GM18511 (cell line): ENCODE results near the gene PRKCH.
"Not testable (repeated sequence)": the region's sequence is repeated elsewhere in the genome, so short reads cannot be mapped to it uniquely, and the experiment has no call there.

Source experiments
- ATAC-seq: cut with Tn5 transposase; IDR thresholded peaks from one replicate; pipeline ENCODE4 v1.9.1; 2021; ENCODE audit warnings: mild to moderate bottlenecking, moderate library complexity; ENCODE audit not compliant: unreplicated experiment

PRKCH gene

DNA sequence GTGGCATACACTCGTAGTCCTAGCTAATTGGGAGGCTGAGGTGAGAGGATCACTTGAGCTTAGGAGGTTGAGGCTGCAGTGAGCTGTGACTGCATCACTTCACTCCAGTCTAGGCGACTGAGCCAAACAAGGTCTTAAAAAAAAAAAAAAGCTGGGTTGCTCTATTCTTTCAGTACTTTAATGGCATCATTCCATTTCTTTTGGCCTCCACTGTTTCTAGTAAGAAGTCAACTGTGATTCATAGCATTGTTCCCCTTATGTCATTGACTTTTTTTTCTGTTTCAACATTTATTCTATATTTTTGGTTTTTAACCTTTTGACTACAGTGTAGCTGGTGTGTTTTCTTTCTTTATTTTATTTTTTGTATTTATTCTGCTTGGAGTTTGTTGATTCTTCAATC is 16.7 kb upstream of the PRKCH start:
- ATAC-seq, result no peak

DNA sequence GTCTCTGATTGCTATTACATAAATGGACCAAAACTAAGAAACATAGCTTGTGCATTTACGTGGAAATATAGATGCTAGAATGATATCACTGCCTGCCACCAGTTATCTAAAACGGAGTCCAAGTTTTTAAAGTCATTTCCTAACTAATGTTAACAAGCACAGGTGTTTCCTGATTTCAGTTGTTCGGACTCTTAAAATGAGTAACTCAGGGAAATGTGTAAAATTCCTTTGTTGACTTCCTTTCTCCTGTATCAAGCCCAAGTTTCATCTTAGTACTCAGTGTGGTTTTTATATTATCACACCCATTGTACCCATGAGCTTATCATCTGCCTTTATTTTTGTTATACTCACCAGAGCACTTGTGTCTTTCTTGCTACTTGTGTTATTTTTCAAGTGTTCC is 13.2 kb upstream of the PRKCH start:
- ATAC-seq, result no peak

DNA sequence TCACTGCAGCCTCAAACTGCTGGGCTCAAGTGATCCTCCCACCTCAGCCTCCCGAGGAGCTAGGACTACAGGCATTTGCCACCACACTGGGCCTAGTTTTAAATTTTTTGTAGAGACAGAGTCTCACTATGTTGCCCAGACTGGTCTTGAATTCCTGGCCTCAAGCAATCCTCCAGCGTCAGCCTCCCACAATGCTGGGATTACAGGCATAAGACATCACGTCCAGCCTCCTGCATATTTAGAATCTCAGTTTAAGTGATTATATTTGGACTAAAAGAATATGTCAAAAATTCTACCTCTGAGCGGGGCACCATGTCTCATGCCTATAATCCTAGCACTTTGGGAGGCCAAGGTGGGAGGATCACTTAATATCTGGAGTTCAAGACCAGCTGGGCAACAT is 12.7 kb upstream of the PRKCH start:
- ATAC-seq, result not testable (repeated sequence)

DNA sequence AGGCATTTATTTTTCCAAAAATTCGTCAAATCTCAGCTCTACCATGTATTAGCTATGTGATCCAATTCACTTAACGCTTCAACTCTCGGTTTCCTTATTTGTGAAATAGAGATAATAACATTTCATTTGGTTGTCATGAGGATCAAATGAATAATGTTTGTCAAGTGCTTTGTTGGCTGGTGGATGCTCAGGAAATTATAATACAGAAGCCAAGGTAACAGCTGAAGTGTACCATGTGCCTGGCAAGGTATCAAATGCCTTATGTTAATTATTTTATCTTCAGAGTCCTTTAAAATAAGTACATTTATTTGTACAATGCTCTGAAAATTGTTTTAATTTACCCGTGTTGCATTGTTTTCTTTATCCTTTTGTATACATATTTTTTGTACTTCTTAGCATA is 6.1 kb upstream of the PRKCH start:
- ATAC-seq, result no peak

DNA sequence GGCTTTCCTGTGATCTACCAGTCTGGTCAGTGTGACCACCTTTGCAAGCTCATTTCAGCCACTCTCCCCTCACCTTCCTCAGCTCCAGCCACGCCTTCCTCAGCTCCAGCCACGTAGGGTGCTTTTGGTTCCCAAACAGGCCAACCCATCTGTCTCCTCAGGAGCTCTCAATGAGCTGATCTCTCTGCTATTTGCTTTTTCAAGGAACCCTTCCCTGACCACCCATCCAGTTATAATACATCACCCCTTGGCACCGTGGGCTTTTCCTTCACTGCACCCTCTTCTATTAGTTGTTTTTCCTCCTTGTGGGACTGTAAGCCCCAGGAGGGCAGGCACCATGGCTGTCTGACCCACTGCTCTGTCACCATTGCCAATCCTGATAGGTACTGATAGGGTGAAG is 2.3 kb upstream of the PRKCH start:
- no peak for ATAC-seq

DNA sequence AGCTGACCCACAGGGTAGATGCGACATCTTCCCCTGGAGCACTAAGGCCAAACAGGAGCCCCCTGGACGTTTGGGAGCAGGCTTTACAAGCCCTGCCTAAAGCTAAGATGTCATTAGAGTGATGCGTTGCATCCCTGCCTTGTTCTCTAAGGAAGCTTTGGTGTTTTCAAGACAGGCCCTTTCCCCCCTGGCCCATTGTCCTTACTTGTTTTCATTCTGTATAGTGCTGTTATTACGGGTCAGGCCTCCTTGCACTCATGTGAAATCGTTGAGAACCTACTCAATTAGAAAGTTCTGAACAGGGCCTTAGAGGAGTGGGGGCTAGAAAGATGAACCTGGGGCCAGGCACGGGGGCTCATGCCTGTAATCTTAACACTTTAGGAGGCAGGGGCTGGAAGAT is 1.7 kb upstream of the PRKCH start:
- no peak for ATAC-seq

DNA sequence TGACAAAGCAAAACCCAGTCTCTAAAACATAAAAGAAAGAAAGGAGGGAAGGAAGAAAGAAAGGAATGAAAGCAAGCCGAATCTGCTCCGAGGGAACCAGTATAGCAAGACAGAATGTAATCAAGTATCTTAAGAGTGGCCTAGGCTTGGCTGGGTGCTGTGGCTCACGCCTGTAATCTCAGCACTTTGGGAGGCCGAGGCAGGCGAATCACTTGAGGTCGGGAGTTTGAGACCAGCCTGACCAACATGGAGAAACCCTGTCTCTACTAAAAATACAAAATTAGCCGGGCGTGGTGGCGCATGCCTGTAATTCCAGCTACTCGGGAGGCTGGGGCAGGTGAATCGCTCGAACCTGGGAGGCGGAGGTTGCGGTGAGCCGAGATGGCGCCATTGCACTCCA is 1.2 kb upstream of the PRKCH start:
- ATAC-seq, result not testable (repeated sequence)

DNA sequence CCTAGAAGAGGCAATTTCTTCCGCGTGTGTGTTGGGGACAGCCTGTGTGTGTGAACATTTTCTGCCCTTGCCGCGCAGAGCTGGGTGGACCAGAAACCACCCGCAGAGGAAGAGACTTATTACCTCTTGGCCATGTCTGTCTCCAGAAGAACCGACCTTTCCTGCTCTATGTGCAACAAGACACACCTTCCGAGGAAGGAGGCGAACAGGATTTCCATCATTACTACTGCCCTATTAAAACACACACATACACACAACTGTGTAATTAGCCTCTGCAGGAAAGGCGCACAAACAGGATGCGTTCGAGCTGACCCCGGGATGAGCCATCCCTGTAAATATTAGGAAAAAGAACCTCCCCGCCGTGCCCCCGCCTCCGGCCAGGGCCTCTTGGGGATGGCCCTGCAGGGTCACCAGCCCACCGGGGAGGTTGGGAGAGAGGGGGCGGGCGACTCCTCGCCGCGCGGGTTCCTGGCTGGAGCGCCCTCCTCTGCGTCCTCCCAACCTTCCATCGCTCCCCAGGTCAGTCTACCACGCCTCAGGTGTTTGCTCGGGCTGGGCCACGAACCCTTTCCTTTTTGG is 484 bp upstream of the PRKCH start:
- ATAC-seq, result no peak

DNA sequence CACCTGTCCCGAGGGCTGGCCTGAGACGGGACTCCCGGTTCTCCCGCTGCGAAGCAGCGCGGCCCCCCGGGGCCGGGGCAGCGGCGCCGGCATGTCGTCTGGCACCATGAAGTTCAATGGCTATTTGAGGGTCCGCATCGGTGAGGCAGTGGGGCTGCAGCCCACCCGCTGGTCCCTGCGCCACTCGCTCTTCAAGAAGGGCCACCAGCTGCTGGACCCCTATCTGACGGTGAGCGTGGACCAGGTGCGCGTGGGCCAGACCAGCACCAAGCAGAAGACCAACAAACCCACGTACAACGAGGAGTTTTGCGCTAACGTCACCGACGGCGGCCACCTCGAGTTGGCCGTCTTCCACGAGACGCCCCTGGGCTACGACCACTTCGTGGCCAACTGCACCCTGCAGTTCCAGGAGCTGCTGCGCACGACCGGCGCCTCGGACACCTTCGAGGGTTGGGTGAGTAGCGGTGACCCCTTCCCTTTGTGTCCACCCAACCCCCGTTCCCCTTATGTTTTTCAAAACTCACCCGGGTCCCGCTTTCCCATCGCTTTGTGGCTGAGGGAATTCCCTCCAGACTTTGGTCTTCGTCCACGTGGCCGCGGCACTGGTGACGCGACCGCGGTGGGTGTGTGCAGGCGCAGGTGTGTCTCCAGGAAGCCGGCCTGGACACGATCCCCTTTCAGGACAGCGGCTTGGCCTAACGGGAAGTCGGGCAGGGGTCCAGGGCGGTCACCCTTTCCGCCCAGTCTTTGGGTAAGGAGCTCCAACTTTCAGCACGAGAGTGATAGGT is 826 bp downstream of the PRKCH start:
- peak; percentile 20 for ATAC-seq

DNA sequence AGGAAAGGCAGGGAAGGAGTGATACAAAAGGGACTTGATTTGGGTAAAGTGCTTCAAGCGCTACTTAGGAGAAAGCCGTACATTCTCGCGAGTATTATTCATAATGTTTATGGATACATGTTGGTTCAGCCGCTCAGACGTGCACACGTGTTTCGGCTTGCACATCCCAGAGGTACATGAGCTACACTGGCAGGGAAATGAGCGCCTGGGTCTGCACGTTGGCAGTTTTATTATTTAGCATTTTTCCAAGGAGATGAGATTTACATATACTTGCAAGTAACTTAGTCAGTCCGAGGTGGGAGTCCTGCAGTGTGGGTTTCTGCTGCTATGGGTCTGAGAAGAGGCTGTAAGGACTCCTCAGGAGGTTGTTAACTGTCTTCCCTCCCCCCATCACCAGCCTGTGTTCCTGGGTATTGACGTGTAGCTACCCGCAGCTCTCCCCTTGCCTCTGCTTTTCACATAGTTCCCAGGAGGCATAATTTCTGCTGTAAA is 1.5 kb downstream of the PRKCH start:
- ATAC-seq, result no peak

DNA sequence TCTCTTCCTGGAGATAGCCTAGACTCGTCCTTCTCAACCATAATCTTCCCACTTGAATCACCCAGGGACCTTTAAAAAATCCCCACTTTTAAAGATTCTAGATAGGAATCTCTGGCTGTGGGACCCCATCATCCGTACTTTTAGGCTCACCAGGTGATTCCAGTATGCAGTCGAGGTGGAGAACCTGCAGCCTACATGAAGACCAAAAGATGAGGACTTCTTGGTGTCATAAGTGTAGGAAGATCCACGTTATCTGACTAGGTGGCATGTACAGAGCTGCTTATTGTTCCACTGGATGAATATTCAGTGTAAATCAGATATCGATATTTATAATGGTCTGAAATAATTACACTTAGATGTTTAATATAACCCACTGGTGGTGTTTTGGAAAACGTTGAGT is 2.6 kb downstream of the PRKCH start:
- no peak for ATAC-seq

DNA sequence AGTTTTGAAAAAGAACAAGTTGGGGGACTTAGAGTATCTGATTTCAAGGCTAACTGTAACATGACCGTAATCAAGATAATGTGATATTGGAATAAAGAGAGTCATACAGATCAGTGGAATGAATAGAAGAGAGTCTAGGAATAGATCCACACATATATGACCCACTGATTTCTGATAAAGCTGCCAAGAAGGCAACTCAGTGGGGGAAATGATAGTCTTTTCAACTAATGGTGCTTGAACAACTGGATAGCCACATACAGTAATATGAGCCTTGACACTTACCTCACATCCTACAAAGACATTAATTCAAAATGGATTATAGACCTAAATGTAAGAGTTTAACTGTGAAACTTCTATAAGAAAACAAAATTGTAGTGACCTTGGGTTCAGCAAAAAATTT is 3.8 kb downstream of the PRKCH start:
- no peak for ATAC-seq

DNA sequence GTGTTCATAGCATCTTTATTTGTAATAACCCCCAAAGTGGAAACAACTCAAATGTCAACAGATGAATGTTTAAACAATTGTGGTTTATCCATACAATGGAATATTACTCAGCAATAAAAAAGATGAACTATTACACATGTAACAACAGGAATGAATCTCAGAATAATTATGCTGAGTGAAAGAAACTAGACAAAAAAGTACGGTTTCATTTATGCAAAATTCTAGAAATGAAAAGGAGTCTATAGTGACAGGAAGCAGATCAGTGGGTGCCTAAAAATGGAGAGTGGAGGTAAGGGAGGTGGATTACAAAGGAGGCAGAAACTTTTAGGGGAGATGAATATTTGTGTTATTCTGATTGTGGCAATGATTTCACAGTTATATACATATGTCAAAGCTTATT is 4.8 kb downstream of the PRKCH start:
- no peak for ATAC-seq

DNA sequence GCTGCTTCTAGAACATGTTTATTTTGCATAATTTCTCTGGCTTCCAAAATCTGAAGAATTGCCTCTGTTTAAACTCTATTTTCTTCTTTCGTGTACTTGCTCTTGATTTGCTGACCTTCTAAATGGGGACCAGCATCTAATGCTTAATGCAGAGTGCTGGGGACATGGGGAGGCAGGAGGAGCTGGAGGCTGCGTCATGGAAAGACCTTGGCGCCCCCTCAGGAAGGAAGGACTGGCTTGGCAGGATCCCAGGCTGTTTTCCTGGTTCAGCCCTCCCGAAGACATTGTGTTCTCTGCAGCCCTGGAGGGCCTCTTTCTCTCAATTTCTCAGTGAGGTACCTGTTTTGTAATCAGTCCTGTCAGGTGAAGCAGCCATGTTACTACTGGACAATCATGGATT is 5.5 kb downstream of the PRKCH start:
- ATAC-seq, result no peak

DNA sequence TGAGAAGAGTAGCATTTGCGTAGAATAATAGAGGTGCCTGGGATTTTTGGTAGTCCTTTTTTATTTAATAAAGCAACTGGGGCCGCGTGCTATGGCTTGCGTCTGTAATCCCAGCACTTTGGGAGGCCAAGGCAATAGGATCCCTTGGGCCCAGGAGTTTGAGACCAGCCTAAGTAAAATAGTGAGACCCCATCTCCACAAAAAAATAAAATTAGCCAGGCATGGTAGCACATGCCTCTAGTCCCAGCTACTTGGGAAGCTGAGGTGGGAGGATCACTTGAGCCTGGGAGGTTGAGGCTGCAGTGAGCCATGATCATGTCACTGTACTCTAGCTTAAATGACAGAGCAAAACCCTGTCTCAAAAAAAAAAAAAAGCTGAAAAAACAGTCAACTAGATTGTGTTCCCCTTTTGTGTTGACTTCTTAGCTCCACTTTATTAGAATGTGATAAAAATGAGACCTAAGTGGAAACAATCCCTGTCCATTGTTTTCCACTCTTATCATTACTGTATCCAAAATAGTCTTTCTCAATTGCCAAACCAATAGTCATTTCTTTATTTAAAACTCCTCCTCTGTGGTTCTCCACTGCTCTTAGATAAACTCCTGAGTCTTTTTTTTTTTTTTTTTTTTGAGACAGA is 7.4 kb downstream of the PRKCH start:
- no peak for ATAC-seq

DNA sequence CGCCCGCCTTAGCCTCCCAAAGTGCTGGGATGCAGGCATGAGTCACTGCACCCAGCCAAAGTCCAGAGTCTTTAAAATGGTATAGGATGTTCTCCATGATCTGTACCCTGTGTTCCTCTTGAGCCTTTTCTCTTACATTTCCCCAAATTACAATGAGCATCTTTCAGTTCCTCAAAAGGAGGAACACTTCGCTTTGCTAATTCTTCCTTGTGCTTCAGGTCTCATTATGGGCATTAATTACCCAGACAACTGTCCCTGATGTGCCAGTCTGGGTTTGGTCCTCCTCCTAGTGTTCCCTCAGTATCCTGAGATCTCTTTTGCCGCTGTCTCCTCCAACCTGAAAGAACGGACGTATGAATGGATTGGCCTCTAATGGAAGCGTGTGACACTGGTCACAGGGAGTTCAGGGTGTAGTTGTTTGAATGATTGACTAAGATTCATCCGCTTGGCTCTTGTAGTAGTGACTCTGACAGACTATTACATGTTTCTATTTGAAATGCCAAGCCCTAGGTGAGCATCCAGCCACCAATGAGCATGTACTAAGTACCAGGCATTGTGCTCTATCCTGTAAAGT is 8.2 kb downstream of the PRKCH start:
- peak; percentile 72 for ATAC-seq

DNA sequence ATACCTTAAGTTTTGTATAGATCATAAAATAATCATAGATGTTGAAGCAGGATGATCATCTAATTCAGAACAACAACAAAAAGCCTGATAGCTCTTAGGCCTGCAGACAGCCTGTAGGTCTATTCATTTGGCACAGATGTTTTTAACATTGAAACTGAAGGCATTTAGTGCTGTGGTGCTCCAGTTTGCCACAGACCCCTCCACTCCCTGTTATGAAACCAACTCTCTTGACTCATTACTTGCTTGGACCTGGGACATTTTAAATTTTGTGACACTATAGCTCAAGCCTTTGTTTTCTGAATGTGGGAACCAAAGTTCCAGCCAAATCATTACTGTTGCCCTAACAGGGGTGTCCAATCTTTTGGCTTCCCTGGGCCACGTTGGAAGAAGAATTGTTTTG is 9.1 kb downstream of the PRKCH start:
- no peak for ATAC-seq

DNA sequence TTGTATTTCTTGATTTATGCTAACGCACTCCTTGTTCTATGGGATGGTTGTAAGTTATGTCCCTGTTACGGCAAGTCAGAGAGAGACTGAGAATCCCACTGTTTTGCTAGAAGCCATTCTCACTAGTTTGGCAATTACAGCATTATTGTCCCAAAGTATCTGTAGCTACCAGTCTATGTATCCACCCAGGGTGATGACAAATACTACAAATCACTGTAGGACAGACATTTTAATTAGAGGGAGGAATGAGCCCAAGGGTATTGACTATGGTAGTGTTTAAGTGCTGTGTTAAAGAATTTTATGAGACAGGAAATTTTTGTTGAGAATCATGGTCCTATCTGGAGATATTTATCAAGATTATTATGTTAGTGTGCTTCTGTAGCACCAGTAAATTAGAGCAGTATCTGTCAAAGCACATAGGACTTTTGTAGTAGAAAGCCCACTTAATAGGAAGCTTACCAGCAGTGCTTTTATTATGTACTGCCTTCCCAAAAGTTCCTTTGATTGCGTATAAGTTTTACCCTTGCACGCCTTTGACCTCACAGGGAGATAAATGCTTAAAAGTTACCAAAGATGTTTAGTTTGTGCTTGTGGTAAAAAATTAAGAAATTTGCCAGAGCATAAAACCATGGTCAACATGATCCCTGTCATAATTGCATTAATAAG is 10.7 kb downstream of the PRKCH start:
- no peak for ATAC-seq

DNA sequence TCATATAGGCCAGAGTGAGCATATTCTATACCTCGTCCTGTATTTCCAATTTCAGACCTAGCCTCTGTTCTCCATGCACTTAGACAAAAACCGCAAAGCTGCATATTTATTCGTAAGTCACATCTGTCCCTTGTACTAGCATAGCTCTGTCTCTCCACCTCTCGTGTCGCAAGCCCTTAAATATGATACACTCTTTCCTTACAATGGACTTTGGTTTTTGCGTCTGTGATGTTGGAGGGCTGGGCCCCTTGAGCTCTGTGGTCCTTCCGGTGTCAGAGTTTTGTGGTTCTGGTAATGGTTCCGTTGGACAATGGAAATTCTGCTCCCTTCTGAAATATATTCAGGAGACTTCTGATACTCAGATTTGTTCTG is 11.3 kb downstream of the PRKCH start:
- no peak for ATAC-seq

DNA sequence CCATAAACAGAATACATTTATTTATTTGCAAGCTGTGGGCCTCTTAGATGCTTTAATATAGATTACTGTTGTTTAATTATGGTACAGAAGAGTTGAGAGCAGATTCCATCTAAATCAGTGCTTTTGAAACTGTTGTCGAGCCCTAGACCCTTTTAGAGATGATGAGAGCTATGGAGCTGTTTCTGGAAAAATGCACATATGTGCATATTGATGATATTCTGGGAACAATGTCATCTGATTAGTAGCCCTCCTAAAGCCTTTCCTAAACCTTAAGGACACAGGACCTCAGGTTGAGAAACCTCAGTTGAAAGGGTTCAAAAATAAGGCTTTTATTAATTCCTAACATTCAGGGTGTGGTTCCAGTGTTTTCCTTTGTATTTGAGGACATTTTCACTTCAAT is 11.7 kb downstream of the PRKCH start:
- no peak for ATAC-seq

DNA sequence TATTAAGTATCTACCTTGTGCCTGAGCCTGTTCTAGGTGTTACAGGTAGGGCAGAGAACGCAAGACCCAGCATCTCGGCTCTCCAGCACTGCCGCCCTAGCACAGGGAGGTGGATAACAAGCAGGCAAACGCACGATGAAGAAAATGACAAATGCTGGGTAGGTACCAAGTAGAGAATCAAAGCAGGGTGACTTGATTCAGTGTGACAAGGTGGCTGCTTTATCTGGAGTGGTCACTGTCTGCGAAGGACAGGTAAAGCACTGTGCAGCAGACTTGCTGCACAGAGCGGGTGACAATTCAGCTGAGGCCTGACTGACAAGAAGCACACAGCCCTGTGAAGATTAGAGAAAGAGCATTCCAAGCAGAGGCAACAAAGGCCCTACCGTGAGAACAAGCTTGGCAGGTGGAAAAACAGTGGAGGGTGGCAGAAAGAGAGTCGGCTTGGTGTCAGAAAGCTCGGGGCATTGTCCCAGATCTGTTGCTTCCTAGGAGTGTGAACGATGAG is 12.9 kb downstream of the PRKCH start:
- ATAC-seq, result no peak
